ENCODE data around the gene MSI2. TPM values are rescaled to one million over a fixed set of nuclear protein-coding genes. Genes with fewer than 3 reads are reported as not detected.

The MSI2 gene
- total and polyA plus RNA-seq, 2 experiments from 2014 or later: 18.9 to 41.8 TPM

- peaks cover 11% of the 10 kb centered on the region; the same call in 1 of the 3 replicates for H3K9me3 Mint-ChIP-seq
- TF ChIP-seq EZH2phosphoT487 (IDR thresholded peaks at IDR 0.05; ENCODE audit: unreplicated experiment): no peak
- TF ChIP-seq CTCF (conservative IDR thresholded peaks at IDR 0.05; ENCODE audit: low read depth in 2 of 2): no peak
- no peak for TF ChIP-seq CREB1 (CRISPR knock-in tag; IDR thresholded peaks at IDR 0.05; ENCODE audit: low read depth)
- TF ChIP-seq POLR2AphosphoS5 (IDR thresholded peaks at IDR 0.05; ENCODE audit: low read depth): no peak
- TF ChIP-seq ZNF462 (CRISPR knock-in tag; IDR thresholded peaks at IDR 0.05): no peak
- no peak for TF ChIP-seq ETS1 (IDR thresholded peaks at IDR 0.05)
- no peak for TF ChIP-seq ZNF114 (CRISPR knock-in tag; IDR thresholded peaks at IDR 0.05)
- TF ChIP-seq JUNB (IDR thresholded peaks at IDR 0.05; ENCODE audit: unreplicated experiment): no peak
- TF ChIP-seq STAT1 (IDR thresholded peaks at IDR 0.05; ENCODE audit: unreplicated experiment): no peak
- no peak for TF ChIP-seq NANOG (IDR thresholded peaks at IDR 0.05; ENCODE audit: borderline replicate concordance)
- no peak for TF ChIP-seq EZH2 (IDR thresholded peaks at IDR 0.05; ENCODE audit: low read depth, unreplicated experiment)
- no peak for TF ChIP-seq REST (IDR thresholded peaks at IDR 0.05; ENCODE audit: unreplicated experiment)
- no peak for TF ChIP-seq ZNF331 (CRISPR knock-in tag; IDR thresholded peaks at IDR 0.05; ENCODE audit: low read depth)
- H3K36me3 ChIP-seq (ENCODE audit: insufficient read depth): no peaks in the 10 kb centered on the region
Observed at GRCh38 chr17:57255182-57255775, 1.0 kb upstream of the MSI2 start.

More at GRCh38 chr17:57255182-57255775, 1.0 kb upstream of the MSI2 start:
- Histone ChIP-seq H3K4me2 (peak overlapping the region; percentile 91), H4K20me1 (replicated peaks; ENCODE audit: insufficient read depth) (0 out of 2 replicates have a peak, but pooled peaks cover 5% of the 10 kb centered on the region), H3K27ac (ENCODE audit: low read depth) (no peak overlapping the region), H3K9me2 (ENCODE audit: insufficient read depth) (no peaks in the 10 kb centered on the region), H3K79me2 (replicated peaks; ENCODE audit: insufficient read depth) (no peaks in the 10 kb centered on the region; the same call in 1 of the 2 replicates), H3K27me3 (ENCODE audit: insufficient read depth) (peaks cover 44% of the 10 kb centered on the region), H2AFZ (peak overlapping the region; percentile 98), H3K4me1 (ENCODE audit: insufficient read depth) (peaks cover 29% of the 10 kb centered on the region), H3F3A (replicated peaks; ENCODE audit: low read depth) (0 out of 2 replicates have a peak, but pooled peaks cover 3% of the 10 kb centered on the region), H3K4me3 (peak overlapping the region; percentile 78)
- Mint-ChIP-seq H3K4me1 (peaks cover 36% of the 10 kb centered on the region), H3K27me3 (ENCODE audit: insufficient read depth, low read depth, poor library complexity) (peaks cover 10% of the 10 kb centered on the region), H3K36me3 (ENCODE audit: low read depth) (peaks cover 2% of the 10 kb centered on the region), H3K27ac (peak overlapping the region; percentile 71; the same call in 1 of the 2 replicates), H3K4me3 (peak overlapping the region; percentile 87)
- ATAC-seq (no peak), DNase-seq (ENCODE audit: low spot score) (no peak)

Measured in GM23338 (cell line).